ENCODE measurements around the gene SLC2A5.
"Not testable (repeated sequence)": the region's sequence is repeated elsewhere in the genome, so short reads cannot be mapped to it uniquely, and the experiment has no call there.

DNA sequence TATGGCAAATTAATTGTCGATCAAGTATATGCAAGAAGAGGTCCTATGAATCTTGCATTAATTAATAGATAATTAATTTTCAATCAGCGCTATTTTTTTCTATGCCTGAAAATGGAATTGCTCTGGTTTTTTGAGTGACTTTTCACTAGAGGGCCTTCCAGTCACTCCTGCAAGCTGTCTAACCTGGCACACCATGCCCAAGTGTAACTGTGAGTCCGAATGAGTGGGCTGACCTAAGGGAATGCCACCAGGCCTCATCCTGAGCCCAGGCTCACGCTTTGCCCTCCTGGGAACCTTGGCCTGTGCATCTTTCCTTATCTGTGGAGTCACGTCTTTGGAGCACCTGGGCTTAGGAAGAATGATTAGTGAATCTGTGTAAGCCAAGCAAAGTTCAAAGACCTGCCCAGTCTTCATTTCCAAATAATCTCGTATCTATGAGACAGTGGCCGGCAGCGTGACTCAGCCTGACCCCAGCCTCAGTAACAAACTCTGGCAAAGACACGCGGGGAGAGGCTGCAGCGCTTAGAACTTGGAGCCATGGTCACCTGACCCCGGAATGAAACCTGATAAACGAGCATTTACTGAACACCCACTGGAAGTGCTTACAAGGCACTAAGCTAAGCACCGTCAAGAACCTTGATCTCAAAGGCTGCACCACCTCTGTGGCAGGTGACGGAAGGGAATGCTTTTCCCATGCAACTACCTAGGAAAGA is 47.3 kb downstream of the SLC2A5 start:
- TF ChIP-seq CTCF (IDR thresholded peaks at IDR 0.05; ENCODE audit: insufficient read depth, low read length): not testable (repeated sequence)
- TF ChIP-seq, protein P1, sequence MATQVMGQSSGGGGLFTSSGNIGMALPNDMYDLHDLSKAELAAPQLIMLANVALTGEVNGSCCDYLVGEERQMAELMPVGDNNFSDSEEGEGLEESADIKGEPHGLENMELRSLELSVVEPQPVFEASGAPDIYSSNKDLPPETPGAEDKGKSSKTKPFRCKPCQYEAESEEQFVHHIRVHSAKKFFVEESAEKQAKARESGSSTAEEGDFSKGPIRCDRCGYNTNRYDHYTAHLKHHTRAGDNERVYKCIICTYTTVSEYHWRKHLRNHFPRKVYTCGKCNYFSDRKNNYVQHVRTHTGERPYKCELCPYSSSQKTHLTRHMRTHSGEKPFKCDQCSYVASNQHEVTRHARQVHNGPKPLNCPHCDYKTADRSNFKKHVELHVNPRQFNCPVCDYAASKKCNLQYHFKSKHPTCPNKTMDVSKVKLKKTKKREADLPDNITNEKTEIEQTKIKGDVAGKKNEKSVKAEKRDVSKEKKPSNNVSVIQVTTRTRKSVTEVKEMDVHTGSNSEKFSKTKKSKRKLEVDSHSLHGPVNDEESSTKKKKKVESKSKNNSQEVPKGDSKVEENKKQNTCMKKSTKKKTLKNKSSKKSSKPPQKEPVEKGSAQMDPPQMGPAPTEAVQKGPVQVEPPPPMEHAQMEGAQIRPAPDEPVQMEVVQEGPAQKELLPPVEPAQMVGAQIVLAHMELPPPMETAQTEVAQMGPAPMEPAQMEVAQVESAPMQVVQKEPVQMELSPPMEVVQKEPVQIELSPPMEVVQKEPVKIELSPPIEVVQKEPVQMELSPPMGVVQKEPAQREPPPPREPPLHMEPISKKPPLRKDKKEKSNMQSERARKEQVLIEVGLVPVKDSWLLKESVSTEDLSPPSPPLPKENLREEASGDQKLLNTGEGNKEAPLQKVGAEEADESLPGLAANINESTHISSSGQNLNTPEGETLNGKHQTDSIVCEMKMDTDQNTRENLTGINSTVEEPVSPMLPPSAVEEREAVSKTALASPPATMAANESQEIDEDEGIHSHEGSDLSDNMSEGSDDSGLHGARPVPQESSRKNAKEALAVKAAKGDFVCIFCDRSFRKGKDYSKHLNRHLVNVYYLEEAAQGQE (IDR thresholded peaks at IDR 0.05; ENCODE audit: insufficient replicate concordance, low read depth): not testable (repeated sequence)

All from HL-60 (cell line).